KOPT-K1 (cell line): ENCODE data around the gene CHIC2.

Experiments
- H3K27ac ChIP-seq: fragments of 200-600 bp; sonication (generic); 2 replicates; pipeline ENCODE4 v1.5.1; 2016; ENCODE audit warnings: antibody characterized with exemption, mild to moderate bottlenecking, low read depth, low read length; ENCODE audit not compliant: poor library complexity, severe bottlenecking
- H3K36me3 ChIP-seq: fragments of 200-600 bp; sonication (generic); 2 replicates; pipeline ENCODE4 v1.5.1; 2017; ENCODE audit warnings: antibody characterized with exemption, mild to moderate bottlenecking, low read length, moderate library complexity; ENCODE audit not compliant: insufficient read depth
- H3K9me3 ChIP-seq: fragments of 200-600 bp; sonication (generic); 2 replicates; pipeline ENCODE4 v1.5.1; 2017; ENCODE audit warnings: antibody characterized with exemption, low read length, mild to moderate bottlenecking; ENCODE audit not compliant: insufficient read depth, poor library complexity, severe bottlenecking

CHIC2 gene

GRCh38 chr4:53981066-53981465, 83.3 kb downstream of the CHIC2 start:
- no peaks in the 10 kb centered on the region for H3K9me3 ChIP-seq
- no peak overlapping the region for H3K27ac ChIP-seq
- no peaks in the 10 kb centered on the region for H3K36me3 ChIP-seq

- Histone ChIP-seq H3K36me3 (no peaks in the 10 kb centered on the region), H3K27ac (no peak overlapping the region), H3K9me3 (no peaks in the 10 kb centered on the region)
These were observed 89.8 kb downstream of the CHIC2 start for GRCh38 chr4:53974561-53974960.

GRCh38 chr4:53967986-53968385, 96.4 kb downstream of the CHIC2 start:
- Histone ChIP-seq H3K9me3 (no peaks in the 10 kb centered on the region), H3K27ac (no peak overlapping the region), H3K36me3 (no peaks in the 10 kb centered on the region)

GRCh38 chr4:53963781-53964180, 100.6 kb downstream of the CHIC2 start:
- H3K9me3 ChIP-seq, result no peaks in the 10 kb centered on the region
- no peaks in the 10 kb centered on the region for H3K36me3 ChIP-seq
- H3K27ac ChIP-seq, result no peak overlapping the region

GRCh38 chr4:53963336-53963735, 101.1 kb downstream of the CHIC2 start:
- no peak overlapping the region for H3K27ac ChIP-seq
- H3K36me3 ChIP-seq, result no peaks in the 10 kb centered on the region
- no peaks in the 10 kb centered on the region for H3K9me3 ChIP-seq

GRCh38 chr4:53962516-53963225, 101.7 kb downstream of the CHIC2 start:
- no peaks in the 10 kb centered on the region for H3K9me3 ChIP-seq
- no peak overlapping the region for H3K27ac ChIP-seq
- H3K36me3 ChIP-seq, result no peaks in the 10 kb centered on the region

GRCh38 chr4:53961351-53961750, 103.1 kb downstream of the CHIC2 start:
- Histone ChIP-seq H3K36me3 (no peaks in the 10 kb centered on the region), H3K27ac (no peak overlapping the region)

GRCh38 chr4:53960843-53961242, 103.6 kb downstream of the CHIC2 start:
- Histone ChIP-seq H3K36me3 (no peaks in the 10 kb centered on the region), H3K27ac (no peak overlapping the region), H3K9me3 (no peaks in the 10 kb centered on the region)

More at GRCh38 chr4:53961351-53961750, 103.1 kb downstream of the CHIC2 start:
- H3K9me3 ChIP-seq, result no peaks in the 10 kb centered on the region
